ENCODE data around the gene COL7A1. TPM values are rescaled to one million over a fixed set of nuclear protein-coding genes. Genes with fewer than 3 reads are reported as not detected.

The COL7A1 gene
- total RNA-seq, 1 experiment from 2014 or later, result 5.2 TPM

GRCh38 chr3:48628277-48629017 is 33.3 kb upstream of the COL7A1 start:
- TF ChIP-seq CTCF (IDR thresholded peaks at IDR 0.05; ENCODE audit: insufficient read depth in 1 of 2, low read depth in 1 of 2, low read length in 1 of 2, severe bottlenecking in 1 of 2, unreplicated experiment in 1 of 2), result no peak
- Histone ChIP-seq H3K4me3 (ENCODE audit: low read depth, low read length) (no peak overlapping the region), H3K4me1 (no peaks in the 10 kb centered on the region), H3K27me3 (replicated peaks; ENCODE audit: control insufficient read depth, insufficient read depth, low read length) (no peaks in the 10 kb centered on the region), H3K9me3 (no peaks in the 10 kb centered on the region), H3K36me3 (ENCODE audit: control insufficient read depth, insufficient read depth, low read length) (peaks cover 4% of the 10 kb centered on the region)
- Mint-ChIP-seq H3K4me1 (ENCODE audit: low read depth, unreplicated experiment) (peaks cover under 1% of the 10 kb centered on the region), H3K27me3 (ENCODE audit: insufficient read depth, unreplicated experiment) (no peaks in the 10 kb centered on the region), H3K9me3 (ENCODE audit: unreplicated experiment) (no peaks in the 10 kb centered on the region), H3K36me3 (ENCODE audit: insufficient read depth, unreplicated experiment) (peaks cover 16% of the 10 kb centered on the region), H3K4me3 (ENCODE audit: unreplicated experiment) (no peak overlapping the region), H3K27ac (ENCODE audit: unreplicated experiment) (no peak overlapping the region)
- CTCF ChIA-PET, result no interaction called here
- POLR2A ChIA-PET, result no interaction called here
- BruUV-seq (replicated peaks), result no TSS peak
- intact Hi-C loops (cut with micrococcal nuclease; ENCODE audit: unreplicated experiment), result no loop called here
- no peak for DNase-seq

GRCh38 chr3:48625600-48625999 is 30.5 kb upstream of the COL7A1 start:
- Mint-ChIP-seq H3K4me1 (ENCODE audit: low read depth, unreplicated experiment) (no peaks in the 10 kb centered on the region), H3K4me3 (ENCODE audit: unreplicated experiment) (no peak overlapping the region), H3K36me3 (ENCODE audit: insufficient read depth, unreplicated experiment) (peaks cover 28% of the 10 kb centered on the region), H3K9me3 (ENCODE audit: unreplicated experiment) (no peaks in the 10 kb centered on the region), H3K27me3 (ENCODE audit: insufficient read depth, unreplicated experiment) (no peaks in the 10 kb centered on the region), H3K27ac (ENCODE audit: unreplicated experiment) (no peak overlapping the region)
- H3K36me3 ChIP-seq (ENCODE audit: control insufficient read depth, insufficient read depth, low read length), result peaks cover 6% of the 10 kb centered on the region
- DNase-seq, result no peak
- intact Hi-C loops (cut with micrococcal nuclease; ENCODE audit: unreplicated experiment), result no loop called here
- TF ChIP-seq CTCF (IDR thresholded peaks at IDR 0.05; ENCODE audit: insufficient read depth in 1 of 2, low read depth in 1 of 2, low read length in 1 of 2, severe bottlenecking in 1 of 2, unreplicated experiment in 1 of 2), result no peak
- no peaks in the 10 kb centered on the region for H3K27me3 ChIP-seq (replicated peaks; ENCODE audit: control insufficient read depth, insufficient read depth, low read length)
- H3K4me3 ChIP-seq (ENCODE audit: low read depth, low read length), result no peak overlapping the region
- no peaks in the 10 kb centered on the region for H3K4me1 ChIP-seq
- no TSS peak for BruUV-seq (replicated peaks)
- H3K9me3 ChIP-seq, result no peaks in the 10 kb centered on the region
- CTCF ChIA-PET, result no interaction called here
- POLR2A ChIA-PET, result no interaction called here

GRCh38 chr3:48624767-48625166 is 29.6 kb upstream of the COL7A1 start:
- no TSS peak for BruUV-seq (replicated peaks)
- peaks cover 3% of the 10 kb centered on the region for H3K4me1 ChIP-seq
- ChIA-PET POLR2A (interaction anchor here (0.6 kb wide), 1 partner anchor 18 kb away, joined by 3 read pairs; no protein-coding TSS in a partner anchor), CTCF (interaction anchor here (1.7 kb wide), 1 partner anchor 10 kb away, joined by 7 read pairs; the partner anchor contains the start of gene SLC26A6)
- no peak overlapping the region for H3K4me3 ChIP-seq (ENCODE audit: low read depth, low read length)
- Mint-ChIP-seq H3K4me3 (ENCODE audit: unreplicated experiment) (no peak overlapping the region), H3K9me3 (ENCODE audit: unreplicated experiment) (no peaks in the 10 kb centered on the region), H3K27me3 (ENCODE audit: insufficient read depth, unreplicated experiment) (no peaks in the 10 kb centered on the region), H3K4me1 (ENCODE audit: low read depth, unreplicated experiment) (no peaks in the 10 kb centered on the region), H3K27ac (ENCODE audit: unreplicated experiment) (peak overlapping the region; percentile 45), H3K36me3 (ENCODE audit: insufficient read depth, unreplicated experiment) (peaks cover 25% of the 10 kb centered on the region)
- DNase-seq, result no peak
- no peaks in the 10 kb centered on the region for H3K27me3 ChIP-seq (replicated peaks; ENCODE audit: control insufficient read depth, insufficient read depth, low read length)
- intact Hi-C loops (cut with micrococcal nuclease; ENCODE audit: unreplicated experiment), result no loop called here
- no peaks in the 10 kb centered on the region for H3K9me3 ChIP-seq
- H3K36me3 ChIP-seq (ENCODE audit: control insufficient read depth, insufficient read depth, low read length), result peaks cover 5% of the 10 kb centered on the region
- no peak for TF ChIP-seq CTCF (IDR thresholded peaks at IDR 0.05; ENCODE audit: insufficient read depth in 1 of 2, low read depth in 1 of 2, low read length in 1 of 2, severe bottlenecking in 1 of 2, unreplicated experiment in 1 of 2)

All from Caco-2 (cell line).